Measurements from ENCODE around the gene RXFP4. TPM values are rescaled to one million over a fixed set of nuclear protein-coding genes. Genes with fewer than 3 reads are reported as not detected.
A peak's percentile ranks its signal among the peaks of the same experiment; 100 is the strongest.

RXFP4 gene
- total RNA-seq, 1 donor from 2014 or later = not detected

GRCh38 chr1:155942578-155943141 is 1.2 kb downstream of the RXFP4 start:
- Mint-ChIP-seq H3K27me3 (ENCODE audit: insufficient read depth, low read depth) (peaks cover 4% of the 10 kb centered on the region), H3K36me3 (peaks cover 6% of the 10 kb centered on the region), H3K4me3 (no peak overlapping the region), H3K9me3 (no peaks in the 10 kb centered on the region), H3K4me1 (peaks cover 23% of the 10 kb centered on the region), H3K27ac (peak overlapping the region; percentile 81)
- Histone ChIP-seq H2AFZ (replicated peaks) (no peak overlapping the region), H3K36me3 (no peaks in the 10 kb centered on the region), H3K4me1 (peaks cover 10% of the 10 kb centered on the region), H3K27me3 (no peaks in the 10 kb centered on the region), H3K4me3 (no peak overlapping the region), H3K4me2 (no peak overlapping the region), H3K9ac (no peak overlapping the region), H3K79me2 (ENCODE audit: low read depth) (no peaks in the 10 kb centered on the region), H3K27ac (no peak overlapping the region), H3K9me3 (ENCODE audit: low read depth) (no peaks in the 10 kb centered on the region), H3F3A (ENCODE audit: low read depth) (peaks cover 31% of the 10 kb centered on the region), H4K20me1 (ENCODE audit: low read depth) (peaks cover 3% of the 10 kb centered on the region)
- no peak for DNase-seq (ENCODE audit: low spot score)
- no peak for TF ChIP-seq EZH2phosphoT487 (IDR thresholded peaks at IDR 0.05)

DNA sequence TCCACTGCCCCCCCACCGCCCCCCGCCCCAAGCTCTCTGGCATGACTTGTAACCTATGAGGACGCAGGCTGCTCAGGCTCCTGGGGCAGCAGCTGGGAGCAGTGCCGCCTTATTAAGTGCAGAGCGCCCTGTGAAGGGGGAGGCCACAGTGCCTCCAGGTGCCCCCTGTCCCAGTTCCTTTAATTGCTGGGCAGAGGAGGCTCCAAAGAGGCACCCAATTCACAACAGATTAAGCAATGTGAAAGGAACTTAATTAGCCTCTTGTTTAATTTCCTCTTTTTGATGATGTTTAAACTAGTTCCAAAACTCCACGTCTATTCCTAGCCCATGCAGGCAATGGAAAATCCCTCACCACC is 3.0 kb downstream of the RXFP4 start:
- Histone ChIP-seq H3K36me3 (peaks cover 7% of the 10 kb centered on the region), H3K27ac (no peak overlapping the region), H3K9me3 (ENCODE audit: low read depth) (no peaks in the 10 kb centered on the region), H3K9ac (no peak overlapping the region), H3K4me1 (peaks cover 10% of the 10 kb centered on the region), H2AFZ (replicated peaks) (no peak overlapping the region), H3F3A (ENCODE audit: low read depth) (peaks cover 34% of the 10 kb centered on the region), H3K27me3 (no peaks in the 10 kb centered on the region), H4K20me1 (ENCODE audit: low read depth) (peaks cover 3% of the 10 kb centered on the region), H3K4me3 (no peak overlapping the region), H3K79me2 (ENCODE audit: low read depth) (no peaks in the 10 kb centered on the region), H3K4me2 (peak overlapping the region; percentile 0)
- H3K4me1 Mint-ChIP-seq = peaks cover 18% of the 10 kb centered on the region
- peak overlapping the region; percentile 61 for H3K27ac Mint-ChIP-seq
- H3K27me3 Mint-ChIP-seq (ENCODE audit: insufficient read depth, low read depth) = peaks cover 2% of the 10 kb centered on the region
- no peak for DNase-seq (ENCODE audit: low spot score)
- no peak overlapping the region for H3K4me3 Mint-ChIP-seq
- no peak for TF ChIP-seq CTCF (IDR thresholded peaks at IDR 0.05)
- no peak for TF ChIP-seq EZH2phosphoT487 (IDR thresholded peaks at IDR 0.05)
- no peak for TF ChIP-seq EZH2 (IDR thresholded peaks at IDR 0.05)
- H3K36me3 Mint-ChIP-seq = peaks cover 6% of the 10 kb centered on the region
- no peaks in the 10 kb centered on the region for H3K9me3 Mint-ChIP-seq

GRCh38 chr1:155946633-155947219 is 5.3 kb downstream of the RXFP4 start:
- Mint-ChIP-seq H3K36me3 (peaks cover 12% of the 10 kb centered on the region), H3K27me3 (ENCODE audit: insufficient read depth, low read depth) (peaks cover 4% of the 10 kb centered on the region), H3K4me1 (peaks cover 7% of the 10 kb centered on the region), H3K4me3 (no peak overlapping the region), H3K9me3 (no peaks in the 10 kb centered on the region), H3K27ac (no peak overlapping the region)
- Histone ChIP-seq H3K9ac (no peak overlapping the region), H3K4me2 (no peak overlapping the region), H3K27ac (peak overlapping the region; percentile 65), H3K4me1 (peaks cover 10% of the 10 kb centered on the region), H3K4me3 (no peak overlapping the region), H4K20me1 (ENCODE audit: low read depth) (peaks cover 3% of the 10 kb centered on the region), H2AFZ (replicated peaks) (no peak overlapping the region), H3K36me3 (peaks cover 7% of the 10 kb centered on the region), H3K79me2 (ENCODE audit: low read depth) (no peaks in the 10 kb centered on the region), H3F3A (ENCODE audit: low read depth) (peaks cover 34% of the 10 kb centered on the region), H3K9me3 (ENCODE audit: low read depth) (no peaks in the 10 kb centered on the region), H3K27me3 (no peaks in the 10 kb centered on the region)
- TF ChIP-seq EZH2phosphoT487 (IDR thresholded peaks at IDR 0.05) (no peak), CTCF (IDR thresholded peaks at IDR 0.05) (no peak), EZH2 (IDR thresholded peaks at IDR 0.05) (no peak)
- DNase-seq (ENCODE audit: low spot score) = no peak

DNA sequence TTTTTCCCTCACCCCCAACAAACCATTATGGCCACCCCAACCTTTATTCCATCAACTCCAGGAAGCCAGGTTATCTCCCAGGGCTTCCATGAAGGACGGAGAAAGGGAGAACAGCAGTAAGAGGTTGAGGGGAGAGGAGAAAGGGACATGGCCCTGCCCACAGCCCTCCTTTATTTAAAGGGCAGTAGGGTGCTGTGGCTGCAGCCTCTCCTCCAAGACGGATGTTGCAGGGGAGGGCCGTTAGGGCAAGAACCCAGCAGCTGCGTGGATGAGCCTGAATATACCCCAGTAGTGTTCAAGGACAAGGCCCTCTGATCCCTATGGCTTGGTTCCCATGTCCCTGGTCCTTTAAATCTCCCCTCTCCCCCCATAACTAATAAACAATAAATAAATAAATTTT is 5.9 kb downstream of the RXFP4 start:
- Histone ChIP-seq H3K4me1 (peaks cover 10% of the 10 kb centered on the region), H4K20me1 (ENCODE audit: low read depth) (peaks cover 3% of the 10 kb centered on the region), H3K9ac (no peak overlapping the region), H3K79me2 (ENCODE audit: low read depth) (no peaks in the 10 kb centered on the region), H3K4me3 (no peak overlapping the region), H3K27ac (peak overlapping the region; percentile 65), H2AFZ (replicated peaks) (no peak overlapping the region), H3F3A (ENCODE audit: low read depth) (peaks cover 34% of the 10 kb centered on the region), H3K4me2 (no peak overlapping the region), H3K27me3 (no peaks in the 10 kb centered on the region), H3K9me3 (ENCODE audit: low read depth) (no peaks in the 10 kb centered on the region), H3K36me3 (peaks cover 7% of the 10 kb centered on the region)
- peaks cover 12% of the 10 kb centered on the region for H3K36me3 Mint-ChIP-seq
- DNase-seq (ENCODE audit: low spot score) = no peak
- no peak overlapping the region for H3K27ac Mint-ChIP-seq
- H3K4me3 Mint-ChIP-seq = no peak overlapping the region
- peaks cover 7% of the 10 kb centered on the region for H3K4me1 Mint-ChIP-seq
- H3K9me3 Mint-ChIP-seq = no peaks in the 10 kb centered on the region
- H3K27me3 Mint-ChIP-seq (ENCODE audit: insufficient read depth, low read depth) = peaks cover 6% of the 10 kb centered on the region
- TF ChIP-seq EZH2 (IDR thresholded peaks at IDR 0.05) (no peak), CTCF (IDR thresholded peaks at IDR 0.05) (no peak)

All from neural progenitor cell (in vitro differentiated cells).